Neutrophil (primary cell): ENCODE measurements around the gene TRHDE.

ENCODE experiments used
- H3K27ac ChIP-seq: fragments of 200-600 bp; sonication (generic); 2 replicates; pipeline ENCODE4 v1.5.1; 2016; ENCODE audit warnings: mild to moderate bottlenecking, moderate library complexity
- H3K27me3 ChIP-seq: fragments of 200-600 bp; sonication (generic); 2 replicates; pipeline ENCODE4 v1.6.0; 2016; ENCODE audit warnings: mild to moderate bottlenecking
- H3K36me3 ChIP-seq: fragments of 200-600 bp; sonication (generic); 2 replicates; pipeline ENCODE4 v1.5.1; 2017
- H3K4me1 ChIP-seq, 2 experiments: fragments of 200-600 bp in 1 of 2; sonication (generic) in 1 of 2; 1 replicate in 1 of 2; 2 replicates in 1 of 2; pipeline versions ENCODE4 v1.5.1 to v1.6.1; 2013 to 2016; ENCODE audit warnings: low read depth in 1 of 2, low read length in 1 of 2, mild to moderate bottlenecking in 1 of 2, moderate library complexity in 1 of 2; ENCODE audit not compliant: control insufficient read depth in 1 of 2, insufficient read depth in 1 of 2
- H3K4me3 ChIP-seq, 2 experiments: fragments of 200-600 bp in 1 of 2; sonication (generic) in 1 of 2; 1 replicate in 1 of 2; 2 replicates in 1 of 2; pipeline ENCODE4 v1.5.1; 2013 to 2016; ENCODE audit warnings: low read depth in 1 of 2, low read length in 1 of 2, mild to moderate bottlenecking in 1 of 2, moderate library complexity in 1 of 2
- H3K9me3 ChIP-seq: fragments of 200-600 bp; sonication (generic); 2 replicates; pipeline ENCODE4 v1.5.1; 2016
- TF ChIP-seq, protein P1 (sequence below): fragments of 200-600 bp; sonication (generic); IDR thresholded peaks from 2 replicates; pipeline ENCODE4 v1.5.1; 2016; ENCODE audit warnings: antibody characterized with exemption

Gene TRHDE

GRCh38 chr12:72498354-72498753 is 226.2 kb downstream of the TRHDE start:
- Histone ChIP-seq H3K36me3 (no peaks in the 10 kb centered on the region), H3K27me3 (no peaks in the 10 kb centered on the region), H3K27ac (no peak overlapping the region), H3K4me1 (no peaks in the 10 kb centered on the region), H3K9me3 (no peaks in the 10 kb centered on the region), H3K4me3 (no peak overlapping the region)
- TF ChIP-seq, protein P1, sequence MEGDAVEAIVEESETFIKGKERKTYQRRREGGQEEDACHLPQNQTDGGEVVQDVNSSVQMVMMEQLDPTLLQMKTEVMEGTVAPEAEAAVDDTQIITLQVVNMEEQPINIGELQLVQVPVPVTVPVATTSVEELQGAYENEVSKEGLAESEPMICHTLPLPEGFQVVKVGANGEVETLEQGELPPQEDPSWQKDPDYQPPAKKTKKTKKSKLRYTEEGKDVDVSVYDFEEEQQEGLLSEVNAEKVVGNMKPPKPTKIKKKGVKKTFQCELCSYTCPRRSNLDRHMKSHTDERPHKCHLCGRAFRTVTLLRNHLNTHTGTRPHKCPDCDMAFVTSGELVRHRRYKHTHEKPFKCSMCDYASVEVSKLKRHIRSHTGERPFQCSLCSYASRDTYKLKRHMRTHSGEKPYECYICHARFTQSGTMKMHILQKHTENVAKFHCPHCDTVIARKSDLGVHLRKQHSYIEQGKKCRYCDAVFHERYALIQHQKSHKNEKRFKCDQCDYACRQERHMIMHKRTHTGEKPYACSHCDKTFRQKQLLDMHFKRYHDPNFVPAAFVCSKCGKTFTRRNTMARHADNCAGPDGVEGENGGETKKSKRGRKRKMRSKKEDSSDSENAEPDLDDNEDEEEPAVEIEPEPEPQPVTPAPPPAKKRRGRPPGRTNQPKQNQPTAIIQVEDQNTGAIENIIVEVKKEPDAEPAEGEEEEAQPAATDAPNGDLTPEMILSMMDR, result no peak

DNA sequence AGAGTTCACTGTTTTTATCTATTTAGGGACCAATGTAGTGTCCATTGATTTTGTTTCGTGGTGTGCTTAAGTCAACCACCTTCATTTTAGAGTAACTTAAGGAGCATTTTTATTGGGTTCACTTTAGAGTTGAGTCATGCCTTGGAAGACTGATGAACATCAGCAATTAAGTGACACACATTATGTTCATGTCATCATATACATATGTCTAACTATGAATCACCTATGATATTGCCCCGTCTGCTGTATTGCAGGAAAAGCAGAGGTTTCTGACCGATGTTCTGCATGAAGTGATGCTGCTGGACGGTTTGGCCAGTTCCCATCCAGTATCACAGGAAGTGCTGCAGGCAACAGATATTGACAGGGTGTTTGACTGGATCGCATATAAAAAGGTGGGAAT is 227.1 kb downstream of the TRHDE start:
- Histone ChIP-seq H3K27ac (no peak overlapping the region), H3K27me3 (no peaks in the 10 kb centered on the region), H3K9me3 (no peaks in the 10 kb centered on the region), H3K4me1 (no peaks in the 10 kb centered on the region), H3K4me3 (no peak overlapping the region), H3K36me3 (no peaks in the 10 kb centered on the region)
- TF ChIP-seq, protein P1, result no peak

DNA sequence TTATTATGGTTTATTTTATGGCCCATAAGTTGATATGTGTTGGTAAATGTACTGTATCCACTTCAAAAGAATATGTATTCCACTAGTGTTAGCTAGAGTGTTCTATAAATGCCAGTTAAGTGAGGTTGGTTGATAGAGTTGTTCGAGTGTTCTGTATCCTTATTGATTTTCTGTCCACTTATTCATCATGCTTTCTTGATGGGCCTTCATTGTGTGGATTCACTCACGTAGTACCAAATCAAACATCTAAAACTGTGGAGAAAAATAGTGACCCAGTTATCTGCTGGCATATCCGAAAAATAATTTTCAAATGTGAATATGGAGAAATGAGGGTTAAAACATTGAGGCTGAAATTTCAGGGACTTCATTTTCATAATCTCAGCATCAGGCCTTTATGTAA is 230.4 kb downstream of the TRHDE start:
- TF ChIP-seq, protein P1, result no peak
- Histone ChIP-seq H3K27ac (no peak overlapping the region), H3K4me3 (no peak overlapping the region), H3K9me3 (peaks cover under 1% of the 10 kb centered on the region), H3K4me1 (no peaks in the 10 kb centered on the region), H3K27me3 (no peaks in the 10 kb centered on the region), H3K36me3 (no peaks in the 10 kb centered on the region)

GRCh38 chr12:72505227-72505626 is 233.1 kb downstream of the TRHDE start:
- no peaks in the 10 kb centered on the region for H3K27me3 ChIP-seq
- H3K4me3 ChIP-seq, result no peak overlapping the region
- peaks cover 7% of the 10 kb centered on the region for H3K9me3 ChIP-seq
- H3K27ac ChIP-seq, result no peak overlapping the region
- no peaks in the 10 kb centered on the region for H3K4me1 ChIP-seq
- H3K36me3 ChIP-seq, result no peaks in the 10 kb centered on the region
- TF ChIP-seq, protein P1, result no peak

GRCh38 chr12:72509891-72510290 is 237.7 kb downstream of the TRHDE start:
- no peaks in the 10 kb centered on the region for H3K36me3 ChIP-seq
- H3K9me3 ChIP-seq, result peaks cover 7% of the 10 kb centered on the region
- no peaks in the 10 kb centered on the region for H3K27me3 ChIP-seq
- TF ChIP-seq, protein P1, result no peak
- no peak overlapping the region for H3K4me3 ChIP-seq
- H3K27ac ChIP-seq, result no peak overlapping the region
- H3K4me1 ChIP-seq, result no peaks in the 10 kb centered on the region

- no peaks in the 10 kb centered on the region for H3K36me3 ChIP-seq
- TF ChIP-seq, protein P1, result no peak
- H3K4me1 ChIP-seq, result no peaks in the 10 kb centered on the region
- no peak overlapping the region for H3K4me3 ChIP-seq
- no peaks in the 10 kb centered on the region for H3K27me3 ChIP-seq
- H3K9me3 ChIP-seq, result peaks cover 7% of the 10 kb centered on the region
- no peak overlapping the region for H3K27ac ChIP-seq
Observed at GRCh38 chr12:72510772-72511171, 238.6 kb downstream of the TRHDE start.
